Breast epithelium (tissue), 4 donors: ENCODE measurements around the gene GIMAP4. TPM values are rescaled to one million over a fixed set of nuclear protein-coding genes. Genes with fewer than 3 reads are reported as not detected.

Experiments used
- DNase-seq, 2 donors: peaks; one replicate each; pipeline ENCODE4 v3.0.0-alpha.2; 2019; ENCODE audit warnings: low spot score in 2 of 2
- H3K27ac ChIP-seq, 2 donors: fragments of 200-600 bp; sonication (generic) in 1 of 2; one replicate each; pipeline ENCODE4 v1.5.1; 2016 to 2019; ENCODE audit warnings: mild to moderate bottlenecking in 1 of 2
- H3K27me3 ChIP-seq, 2 donors: fragments of 200-600 bp; sonication (generic) in 1 of 2; one replicate each; pipeline versions ENCODE4 v1.5.1 to v1.6.0; 2017 to 2019; ENCODE audit warnings: control low read depth in 1 of 2, mild to moderate bottlenecking in 1 of 2
- H3K36me3 ChIP-seq: fragments of 200-600 bp; one replicate; pipeline ENCODE4 v1.5.1; 2019
- H3K4me1 ChIP-seq, 2 donors: fragments of 200-600 bp; sonication (generic); one replicate each; pipeline ENCODE4 v1.5.1; 2016 to 2019; ENCODE audit warnings: control low read depth in 1 of 2
- H3K4me3 ChIP-seq, 3 donors: fragments of 200-600 bp; sonication (generic); 1 replicate in 2 of 3; 2 replicates in 1 of 3; pipeline ENCODE4 v1.5.1; 2016 to 2019; ENCODE audit warnings: mild to moderate bottlenecking in 3 of 3, moderate library complexity in 2 of 3
- H3K9me3 ChIP-seq, 2 donors: fragments of 200-600 bp; sonication (generic) in 1 of 2; one replicate each; pipeline ENCODE4 v1.5.1; 2016 to 2019; ENCODE audit warnings: control low read depth in 1 of 2
- POLR2A ChIP-seq: fragments of 450-650 bp; IDR thresholded peaks from one replicate; pipeline ENCODE4 v1.6.1; 2016; ENCODE audit warnings: antibody characterized with exemption, mild to moderate bottlenecking, moderate library complexity
- POLR2AphosphoS5 ChIP-seq, 3 donors: sonication (generic); formaldehyde crosslinking; IDR thresholded peaks; one replicate each; pipeline ENCODE4 v1.6.1; 2017; ENCODE audit warnings: antibody characterized with exemption in 3 of 3
- intact Hi-C: fragments of 100-400 bp; cut with DNase I; formaldehyde crosslinking; loops from one replicate; pipeline ENCODE4 v1.15.1; 2023; ENCODE audit warnings: low total_unique reads
- total RNA-seq, 3 donors: library from RNA; depleted of rRNA; stranded (reverse); fragments of >200 nt; gene quantifications; one replicate each; pipeline ENCODE4 v1.1.0, GENCODE V29; 2016
- TF ChIP-seq, protein P1 (sequence below), 3 donors: fragments of 450-650 bp; IDR thresholded peaks; one replicate each; pipeline ENCODE4 v1.5.1; 2016 to 2017; ENCODE audit warnings: antibody characterized with exemption in 3 of 3, mild to moderate bottlenecking in 3 of 3, moderate library complexity in 3 of 3

The GIMAP4 gene
- total RNA-seq, 3 donors from 2014 or later: 19.3 to 29.8 (median 29.2) TPM

DNA sequence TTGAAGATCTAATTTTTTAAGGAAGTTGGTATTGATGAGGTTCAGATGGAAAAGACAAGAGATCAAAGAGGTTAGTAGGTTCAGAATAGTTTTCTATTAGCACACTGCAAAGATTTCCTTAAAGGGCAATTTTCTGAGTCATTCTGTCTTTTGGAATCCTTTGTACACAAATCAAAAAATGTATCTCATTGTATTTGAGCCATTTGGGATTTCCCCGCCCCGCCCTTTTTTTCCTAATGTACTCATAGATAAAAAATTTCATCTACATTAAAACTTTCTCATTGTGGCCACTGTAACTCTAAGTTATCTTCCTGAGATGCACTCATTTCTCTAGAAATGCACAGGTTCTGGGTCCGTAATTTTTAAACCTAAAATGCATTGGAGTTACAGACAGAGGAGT lies 52.9 kb downstream of the GIMAP4 start:
- Histone ChIP-seq H3K4me1 (no peaks in the 10 kb centered on the region), H3K9me3 (no peaks in the 10 kb centered on the region), H3K27me3 (no peaks in the 10 kb centered on the region), H3K4me3 (no peak overlapping the region), H3K27ac (no peak overlapping the region), H3K36me3 (no peaks in the 10 kb centered on the region)
- intact Hi-C loops: no loop called here
- DNase-seq: no peak
- TF ChIP-seq POLR2A: no peak
- TF ChIP-seq, protein P1, sequence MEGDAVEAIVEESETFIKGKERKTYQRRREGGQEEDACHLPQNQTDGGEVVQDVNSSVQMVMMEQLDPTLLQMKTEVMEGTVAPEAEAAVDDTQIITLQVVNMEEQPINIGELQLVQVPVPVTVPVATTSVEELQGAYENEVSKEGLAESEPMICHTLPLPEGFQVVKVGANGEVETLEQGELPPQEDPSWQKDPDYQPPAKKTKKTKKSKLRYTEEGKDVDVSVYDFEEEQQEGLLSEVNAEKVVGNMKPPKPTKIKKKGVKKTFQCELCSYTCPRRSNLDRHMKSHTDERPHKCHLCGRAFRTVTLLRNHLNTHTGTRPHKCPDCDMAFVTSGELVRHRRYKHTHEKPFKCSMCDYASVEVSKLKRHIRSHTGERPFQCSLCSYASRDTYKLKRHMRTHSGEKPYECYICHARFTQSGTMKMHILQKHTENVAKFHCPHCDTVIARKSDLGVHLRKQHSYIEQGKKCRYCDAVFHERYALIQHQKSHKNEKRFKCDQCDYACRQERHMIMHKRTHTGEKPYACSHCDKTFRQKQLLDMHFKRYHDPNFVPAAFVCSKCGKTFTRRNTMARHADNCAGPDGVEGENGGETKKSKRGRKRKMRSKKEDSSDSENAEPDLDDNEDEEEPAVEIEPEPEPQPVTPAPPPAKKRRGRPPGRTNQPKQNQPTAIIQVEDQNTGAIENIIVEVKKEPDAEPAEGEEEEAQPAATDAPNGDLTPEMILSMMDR (IDR thresholded peaks at IDR 0.05): no peak
- no peak for TF ChIP-seq POLR2AphosphoS5 (IDR thresholded peaks at IDR 0.05)

DNA sequence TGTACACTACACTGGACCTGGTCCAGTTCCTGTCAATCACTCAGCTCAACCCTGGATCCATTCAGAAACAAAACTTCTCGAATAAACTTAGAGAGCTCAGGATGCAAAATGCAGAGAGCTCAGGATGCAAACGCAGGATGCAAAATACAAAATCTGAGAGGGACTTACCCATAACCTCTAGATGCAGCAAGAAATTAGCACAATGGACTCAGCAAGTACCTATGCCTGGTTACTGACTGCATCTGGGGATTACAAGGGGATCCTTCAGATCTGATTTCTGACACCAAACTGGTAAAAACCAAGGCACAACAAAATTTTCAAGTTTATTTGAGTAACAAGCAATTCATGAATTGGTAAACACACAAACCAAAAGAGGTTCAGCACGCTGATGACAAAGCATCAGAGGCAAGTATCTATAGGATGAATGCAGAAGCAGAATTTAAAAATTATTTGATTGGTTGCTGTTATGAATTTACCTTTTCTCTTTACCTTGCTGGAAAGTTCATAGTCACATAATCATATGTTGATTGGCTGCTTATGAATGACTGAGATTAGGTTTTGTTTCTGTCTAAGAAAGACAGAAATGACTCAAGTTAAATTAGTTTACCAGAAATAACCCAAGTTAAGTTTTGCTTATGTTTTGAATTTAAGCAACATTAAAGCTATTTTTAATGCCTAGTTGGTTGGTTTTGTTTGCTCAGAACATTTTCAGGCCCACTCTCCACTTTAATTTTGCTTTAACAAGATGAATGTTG lies 53.6 kb downstream of the GIMAP4 start:
- Histone ChIP-seq H3K27me3 (no peaks in the 10 kb centered on the region), H3K9me3 (no peaks in the 10 kb centered on the region), H3K27ac (no peak overlapping the region), H3K4me3 (no peak overlapping the region), H3K36me3 (no peaks in the 10 kb centered on the region), H3K4me1 (no peaks in the 10 kb centered on the region)
- TF ChIP-seq, protein P1 (IDR thresholded peaks at IDR 0.05): no peak
- TF ChIP-seq POLR2A (no peak), POLR2AphosphoS5 (IDR thresholded peaks at IDR 0.05) (no peak)
- intact Hi-C loops: no loop called here
- DNase-seq: no peak

DNA sequence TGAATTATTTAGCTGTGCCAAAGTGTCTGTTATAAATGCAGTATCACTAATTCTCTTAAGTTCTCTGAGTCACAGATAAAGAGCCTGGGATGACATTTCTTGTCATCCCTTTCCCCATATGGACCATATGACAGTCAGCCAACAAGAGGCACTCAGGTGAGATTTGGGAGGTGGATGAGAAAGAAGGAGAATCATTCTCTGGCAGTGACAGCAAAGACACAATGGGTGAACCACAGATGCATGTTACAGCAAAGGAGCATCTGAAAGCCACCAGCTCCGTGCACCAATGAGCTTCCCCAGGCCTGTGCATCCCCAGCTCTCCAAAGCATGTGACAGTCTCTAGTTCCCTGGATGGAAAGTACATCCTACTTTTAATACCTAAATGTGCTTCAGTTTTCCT lies 54.2 kb downstream of the GIMAP4 start:
- Histone ChIP-seq H3K9me3 (no peaks in the 10 kb centered on the region), H3K27ac (no peak overlapping the region), H3K4me3 (no peak overlapping the region), H3K27me3 (no peaks in the 10 kb centered on the region), H3K4me1 (no peaks in the 10 kb centered on the region), H3K36me3 (no peaks in the 10 kb centered on the region)
- TF ChIP-seq, protein P1 (IDR thresholded peaks at IDR 0.05): no peak
- TF ChIP-seq POLR2AphosphoS5 (IDR thresholded peaks at IDR 0.05) (no peak), POLR2A (no peak)
- no peak for DNase-seq
- intact Hi-C loops: no loop called here

Other genes starting within 250 kb of the GIMAP4 start
- gene LRRC61, start 244.0 kb upstream of the GIMAP4 start, total RNA-seq: 10 to 100 TPM in 2 of 3 donors, 1 to 10 TPM in 1; 8.0 to 23.4 (median 15.4) TPM
- gene ACTR3C, start 243.8 kb upstream of the GIMAP4 start, total RNA-seq: 10 to 100 TPM in 2 of 3 donors, 1 to 10 TPM in 1; 5.0 to 54.0 (median 30.2) TPM
- 100 to 1,000 TPM; 156 to 297 (median 267) TPM for gene RARRES2, start 225.8 kb upstream of the GIMAP4 start, total RNA-seq
- gene REPIN1, start 198.6 kb upstream of the GIMAP4 start, total RNA-seq: 10 to 100 TPM; 43.7 to 70.8 (median 68.2) TPM
- gene ZNF775, start 188.1 kb upstream of the GIMAP4 start, total RNA-seq: 1 to 10 TPM; 1.9 to 5.7 (median 4.6) TPM
- gene GIMAP8, start 116.8 kb upstream of the GIMAP4 start, total RNA-seq: 10 to 100 TPM in 2 of 3 donors, 1 to 10 TPM in 1; 7.2 to 11.5 (median 10.4) TPM
- gene GIMAP7, start 52.5 kb upstream of the GIMAP4 start, total RNA-seq: 10 to 100 TPM in 2 of 3 donors, 1 to 10 TPM in 1; 9.4 to 22.1 (median 15.7) TPM
- 10 to 100 TPM; 13.3 to 35.2 (median 28.2) TPM for gene GIMAP6, start 65.0 kb downstream of the GIMAP4 start, total RNA-seq
- 10 to 100 TPM in 2 of 3 donors, 1 to 10 TPM in 1; 9.2 to 18.2 (median 10.7) TPM for gene GIMAP2, start 118.3 kb downstream of the GIMAP4 start, total RNA-seq
- gene GIMAP1, start 149.2 kb downstream of the GIMAP4 start, total RNA-seq: 1 to 10 TPM; 3.5 to 9.0 (median 6.6) TPM
- 10 to 100 TPM; 18.7 to 36.0 (median 30.5) TPM for gene GIMAP5, start 170.0 kb downstream of the GIMAP4 start, total RNA-seq
- 100 to 1,000 TPM in 1 of 3 donors, 10 to 100 TPM in 2; 49.1 to 105 (median 75.5) TPM for gene TMEM176B, start 233.0 kb downstream of the GIMAP4 start, total RNA-seq
- gene TMEM176A, start 233.4 kb downstream of the GIMAP4 start, total RNA-seq: 10 to 100 TPM; 28.3 to 66.5 (median 42.6) TPM